ENCODE data around the gene EP300.
"Not testable (repeated sequence)": the region's sequence is repeated elsewhere in the genome, so short reads cannot be mapped to it uniquely, and the experiment has no call there.

The EP300 gene

DNA sequence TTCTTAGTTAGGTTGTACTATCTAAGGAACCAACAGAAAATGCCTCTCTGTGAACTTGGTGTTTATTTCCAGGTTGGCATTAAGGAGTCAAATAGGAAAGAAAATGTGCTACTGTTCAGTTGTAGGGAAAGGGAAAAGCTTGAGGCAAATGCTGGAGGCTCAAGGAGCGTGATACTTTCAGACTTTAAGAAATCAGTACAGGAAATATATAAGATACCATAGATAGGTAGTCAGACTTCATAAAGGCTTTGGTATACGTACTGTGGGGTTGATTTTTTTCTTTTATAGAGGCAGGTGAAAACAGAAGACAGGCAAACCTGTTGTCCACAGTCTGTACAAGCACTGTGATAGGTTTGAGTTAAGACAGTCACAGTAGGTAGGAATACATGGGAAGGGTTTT, 30.8 kb downstream of the EP300 start:
- H3K9ac ChIP-seq (ENCODE audit: low read depth, low read length), result no peak overlapping the region
- H3K36me3 ChIP-seq (ENCODE audit: control insufficient read depth, insufficient read depth, low read length), result peaks cover 22% of the 10 kb centered on the region
- no peaks in the 10 kb centered on the region for H3K4me1 ChIP-seq (ENCODE audit: control insufficient read depth, insufficient read depth, low read length)
- H3K9me3 ChIP-seq (ENCODE audit: control insufficient read depth, insufficient read depth, low read length), result no peaks in the 10 kb centered on the region
- no peak overlapping the region for H3K4me3 ChIP-seq (ENCODE audit: low read depth, low read length)
- no peaks in the 10 kb centered on the region for H3K27me3 ChIP-seq (ENCODE audit: control insufficient read depth, insufficient read depth, low read length)

DNA sequence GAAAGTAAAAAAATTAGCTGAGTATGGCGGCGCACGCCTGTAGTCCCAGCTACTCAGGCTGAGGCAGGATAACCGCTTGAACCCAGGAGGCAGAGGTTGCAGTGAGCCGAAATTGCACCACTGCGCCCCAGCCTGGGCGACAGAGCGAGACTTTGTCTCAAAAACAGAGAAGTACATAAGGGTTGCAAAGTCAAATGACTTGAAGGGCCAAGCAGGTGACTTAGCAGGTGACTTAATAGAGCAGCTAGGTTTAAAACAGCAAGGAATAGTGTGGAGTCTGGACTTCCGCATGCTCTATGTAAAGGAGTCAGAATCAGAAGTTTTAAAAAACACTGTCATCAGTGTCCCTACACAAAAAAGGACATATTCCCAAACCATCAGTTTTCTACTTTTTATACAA, 31.7 kb downstream of the EP300 start:
- Histone ChIP-seq H3K4me1 (ENCODE audit: control insufficient read depth, insufficient read depth, low read length) (no peaks in the 10 kb centered on the region), H3K9ac (ENCODE audit: low read depth, low read length) (no peak overlapping the region), H3K9me3 (ENCODE audit: control insufficient read depth, insufficient read depth, low read length) (no peaks in the 10 kb centered on the region), H3K27me3 (ENCODE audit: control insufficient read depth, insufficient read depth, low read length) (no peaks in the 10 kb centered on the region), H3K4me3 (ENCODE audit: low read depth, low read length) (no peak overlapping the region), H3K36me3 (ENCODE audit: control insufficient read depth, insufficient read depth, low read length) (peaks cover 27% of the 10 kb centered on the region)

DNA sequence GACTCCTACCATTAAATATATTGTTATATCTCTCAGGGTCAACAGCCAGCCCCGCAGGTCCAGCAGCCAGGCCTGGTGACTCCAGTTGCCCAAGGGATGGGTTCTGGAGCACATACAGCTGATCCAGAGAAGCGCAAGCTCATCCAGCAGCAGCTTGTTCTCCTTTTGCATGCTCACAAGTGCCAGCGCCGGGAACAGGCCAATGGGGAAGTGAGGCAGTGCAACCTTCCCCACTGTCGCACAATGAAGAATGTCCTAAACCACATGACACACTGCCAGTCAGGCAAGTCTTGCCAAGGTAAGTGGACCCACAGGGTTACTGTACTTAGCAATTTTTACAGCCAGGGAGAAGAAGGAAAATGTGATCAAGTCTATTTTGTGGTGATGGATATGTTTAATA, 35.1 kb downstream of the EP300 start:
- H3K27me3 ChIP-seq (ENCODE audit: control insufficient read depth, insufficient read depth, low read length), result no peaks in the 10 kb centered on the region
- no peaks in the 10 kb centered on the region for H3K9me3 ChIP-seq (ENCODE audit: control insufficient read depth, insufficient read depth, low read length)
- H3K4me3 ChIP-seq (ENCODE audit: low read depth, low read length), result no peak overlapping the region
- H3K4me1 ChIP-seq (ENCODE audit: control insufficient read depth, insufficient read depth, low read length), result no peaks in the 10 kb centered on the region
- no peak overlapping the region for H3K9ac ChIP-seq (ENCODE audit: low read depth, low read length)
- H3K36me3 ChIP-seq (ENCODE audit: control insufficient read depth, insufficient read depth, low read length), result peaks cover 57% of the 10 kb centered on the region

DNA sequence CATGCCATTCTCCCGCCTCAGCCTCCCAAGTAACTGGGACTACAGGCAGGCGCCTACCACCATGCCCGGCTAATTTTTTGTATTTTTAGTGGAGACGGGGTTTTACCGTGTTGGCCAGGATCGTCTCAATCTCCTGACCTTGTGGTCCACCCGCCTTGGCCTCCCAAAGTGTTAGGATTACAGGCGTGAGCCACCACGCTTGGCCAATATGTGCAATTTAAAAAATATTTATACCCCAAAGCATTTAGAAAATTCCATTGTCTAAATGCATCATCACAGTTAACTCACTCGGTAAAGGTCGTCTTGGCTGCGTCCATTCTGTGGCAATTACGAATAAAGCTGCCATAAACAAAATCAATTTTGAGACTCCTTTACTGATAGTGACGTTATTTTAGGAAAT, 36.2 kb downstream of the EP300 start:
- H3K4me1 ChIP-seq (ENCODE audit: control insufficient read depth, insufficient read depth, low read length), result no peaks in the 10 kb centered on the region
- no peaks in the 10 kb centered on the region for H3K9me3 ChIP-seq (ENCODE audit: control insufficient read depth, insufficient read depth, low read length)
- no peak overlapping the region for H3K9ac ChIP-seq (ENCODE audit: low read depth, low read length)
- no peak overlapping the region for H3K4me3 ChIP-seq (ENCODE audit: low read depth, low read length)
- no peaks in the 10 kb centered on the region for H3K27me3 ChIP-seq (ENCODE audit: control insufficient read depth, insufficient read depth, low read length)
- H3K36me3 ChIP-seq (ENCODE audit: control insufficient read depth, insufficient read depth, low read length), result peaks cover 59% of the 10 kb centered on the region

DNA sequence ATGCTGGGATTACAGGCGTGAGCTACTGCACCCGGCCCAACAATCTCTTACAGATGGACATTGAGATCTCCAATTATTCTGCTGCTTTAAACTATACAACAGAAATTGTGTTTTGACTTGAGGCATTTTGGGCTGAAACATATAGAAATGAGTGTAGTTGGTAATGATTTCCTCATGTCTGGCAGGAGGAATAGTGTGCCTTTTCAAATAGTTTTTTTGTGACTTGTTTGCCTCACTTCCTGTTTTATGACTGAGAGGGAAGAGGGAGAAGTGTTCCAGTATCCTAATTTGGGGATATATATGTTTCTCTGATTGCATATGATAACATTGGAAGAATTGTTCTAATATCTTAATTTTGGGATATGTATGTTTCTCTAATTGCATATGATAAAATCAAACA, 40.2 kb downstream of the EP300 start:
- no peak overlapping the region for H3K9ac ChIP-seq (ENCODE audit: low read depth, low read length)
- no peaks in the 10 kb centered on the region for H3K4me1 ChIP-seq (ENCODE audit: control insufficient read depth, insufficient read depth, low read length)
- no peaks in the 10 kb centered on the region for H3K27me3 ChIP-seq (ENCODE audit: control insufficient read depth, insufficient read depth, low read length)
- peaks cover 74% of the 10 kb centered on the region for H3K36me3 ChIP-seq (ENCODE audit: control insufficient read depth, insufficient read depth, low read length)
- H3K9me3 ChIP-seq (ENCODE audit: control insufficient read depth, insufficient read depth, low read length), result no peaks in the 10 kb centered on the region
- H3K4me3 ChIP-seq (ENCODE audit: low read depth, low read length), result no peak overlapping the region

DNA sequence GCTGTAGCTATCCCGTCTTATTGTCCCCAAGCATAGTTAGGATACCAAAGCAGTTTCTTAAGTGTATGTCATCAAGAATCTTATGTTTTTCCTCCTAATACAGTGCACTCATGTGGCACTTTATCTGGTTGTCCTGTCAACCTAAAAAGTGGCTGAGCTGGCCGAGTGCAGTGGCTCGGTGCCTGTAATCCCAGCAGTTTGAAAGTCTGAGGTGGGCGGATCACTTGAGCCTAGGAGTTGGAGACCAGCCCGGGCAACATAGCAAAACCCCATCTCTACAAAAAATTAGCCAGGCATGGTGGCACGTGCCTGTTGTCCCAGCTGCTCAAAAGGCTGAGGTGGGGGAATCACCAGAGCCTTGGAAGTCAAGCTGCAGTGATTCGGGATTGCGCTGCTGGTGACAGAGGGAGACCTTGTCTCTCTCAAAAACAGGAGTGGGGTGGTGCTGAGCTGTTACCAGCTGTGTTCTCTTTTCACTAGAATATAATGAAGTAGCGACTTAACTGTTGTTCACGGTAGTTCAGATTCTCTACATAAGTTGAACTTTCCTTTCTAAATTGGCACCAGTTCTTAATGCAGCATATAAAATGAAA, 48.1 kb downstream of the EP300 start:
- H3K4me1 ChIP-seq (ENCODE audit: control insufficient read depth, insufficient read depth, low read length), result no peaks in the 10 kb centered on the region
- H3K9me3 ChIP-seq (ENCODE audit: control insufficient read depth, insufficient read depth, low read length), result no peaks in the 10 kb centered on the region
- no peaks in the 10 kb centered on the region for H3K27me3 ChIP-seq (ENCODE audit: control insufficient read depth, insufficient read depth, low read length)
- H3K36me3 ChIP-seq (ENCODE audit: control insufficient read depth, insufficient read depth, low read length), result peaks cover 59% of the 10 kb centered on the region
- no peak overlapping the region for H3K9ac ChIP-seq (ENCODE audit: low read depth, low read length)
- no peak overlapping the region for H3K4me3 ChIP-seq (ENCODE audit: low read depth, low read length)

DNA sequence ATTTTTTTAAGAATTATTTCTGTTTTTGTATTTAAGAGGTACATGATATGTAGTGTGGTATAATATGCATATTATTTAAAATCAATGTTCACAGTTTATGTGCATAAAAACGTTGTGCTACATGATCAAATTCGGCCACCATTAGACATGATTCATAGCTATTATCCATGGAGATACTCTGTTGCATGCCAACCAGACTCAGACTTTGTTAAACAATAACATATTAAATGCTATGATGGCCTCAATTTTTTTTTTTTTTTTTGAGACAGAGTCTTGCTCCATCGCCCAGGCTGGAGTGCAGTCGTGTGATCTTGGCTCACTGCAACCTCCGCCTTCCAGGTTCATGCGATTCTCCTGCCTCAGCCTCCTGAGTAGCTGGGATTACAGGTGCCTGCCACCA, 53.5 kb downstream of the EP300 start:
- H3K27me3 ChIP-seq (ENCODE audit: control insufficient read depth, insufficient read depth, low read length); H3K4me3 ChIP-seq (ENCODE audit: low read depth, low read length); H3K4me1 ChIP-seq (ENCODE audit: control insufficient read depth, insufficient read depth, low read length); H3K9ac ChIP-seq (ENCODE audit: low read depth, low read length); H3K9me3 ChIP-seq (ENCODE audit: control insufficient read depth, insufficient read depth, low read length): not testable (repeated sequence)
- peaks cover 58% of the 10 kb centered on the region for H3K36me3 ChIP-seq (ENCODE audit: control insufficient read depth, insufficient read depth, low read length)

DNA sequence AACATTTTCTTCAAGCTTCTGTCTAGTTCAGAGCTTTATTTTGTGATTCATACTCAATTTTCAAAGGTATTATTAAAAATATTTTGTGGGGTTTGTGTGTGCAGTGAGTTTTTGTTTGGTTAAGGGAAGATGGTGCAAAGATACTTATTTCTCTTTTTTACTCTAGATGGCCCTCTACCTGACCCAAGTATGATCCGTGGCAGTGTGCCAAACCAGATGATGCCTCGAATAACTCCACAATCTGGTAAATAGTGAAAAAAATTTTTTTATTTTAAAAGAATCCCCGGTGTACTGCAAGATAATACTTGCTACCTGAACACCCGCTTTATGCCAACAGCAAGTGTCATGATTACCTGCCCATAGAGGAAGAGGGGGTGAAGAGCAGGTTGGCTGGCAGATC, 54.2 kb downstream of the EP300 start:
- Histone ChIP-seq H3K4me1 (ENCODE audit: control insufficient read depth, insufficient read depth, low read length) (no peaks in the 10 kb centered on the region), H3K36me3 (ENCODE audit: control insufficient read depth, insufficient read depth, low read length) (peaks cover 60% of the 10 kb centered on the region), H3K27me3 (ENCODE audit: control insufficient read depth, insufficient read depth, low read length) (no peaks in the 10 kb centered on the region), H3K4me3 (ENCODE audit: low read depth, low read length) (no peak overlapping the region), H3K9ac (ENCODE audit: low read depth, low read length) (no peak overlapping the region), H3K9me3 (ENCODE audit: control insufficient read depth, insufficient read depth, low read length) (no peaks in the 10 kb centered on the region)

DNA sequence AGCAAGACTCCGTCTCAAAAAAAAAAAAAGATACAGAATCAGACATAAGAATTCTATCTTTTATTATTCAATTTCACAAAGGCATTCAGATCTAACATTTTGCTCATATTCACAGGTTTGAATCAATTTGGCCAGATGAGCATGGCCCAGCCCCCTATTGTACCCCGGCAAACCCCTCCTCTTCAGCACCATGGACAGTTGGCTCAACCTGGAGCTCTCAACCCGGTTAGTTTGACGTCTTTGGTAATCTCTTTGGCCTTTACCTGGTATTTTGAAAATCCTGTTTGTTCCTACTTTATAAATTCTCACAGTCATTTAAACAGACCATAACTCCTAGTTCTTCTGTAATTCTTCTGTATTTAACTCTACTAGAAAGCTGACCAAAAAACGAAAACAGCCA, 55.3 kb downstream of the EP300 start:
- Histone ChIP-seq H3K27me3 (ENCODE audit: control insufficient read depth, insufficient read depth, low read length) (no peaks in the 10 kb centered on the region), H3K9me3 (ENCODE audit: control insufficient read depth, insufficient read depth, low read length) (no peaks in the 10 kb centered on the region), H3K9ac (ENCODE audit: low read depth, low read length) (no peak overlapping the region), H3K36me3 (ENCODE audit: control insufficient read depth, insufficient read depth, low read length) (peaks cover 61% of the 10 kb centered on the region), H3K4me1 (ENCODE audit: control insufficient read depth, insufficient read depth, low read length) (no peaks in the 10 kb centered on the region), H3K4me3 (ENCODE audit: low read depth, low read length) (no peak overlapping the region)

DNA sequence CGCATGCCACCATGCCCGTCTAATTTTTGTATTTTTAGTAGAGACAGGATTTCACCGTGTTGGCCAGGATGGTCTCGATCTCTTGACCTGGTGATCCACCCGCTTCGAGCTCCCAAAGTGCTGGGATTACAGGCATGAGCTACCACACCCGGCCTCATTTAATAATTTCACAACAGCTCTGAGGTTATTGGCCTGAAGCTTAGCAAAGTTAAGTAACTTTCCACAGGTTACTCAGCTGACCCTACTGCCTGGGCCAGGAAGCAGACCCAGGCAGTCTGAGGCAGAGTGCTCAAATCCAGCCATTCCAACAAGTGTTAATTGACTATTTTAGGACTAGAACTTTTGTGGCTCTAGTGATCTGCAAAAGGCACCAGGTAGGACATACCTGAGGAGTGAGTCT, 60.5 kb downstream of the EP300 start:
- no peak overlapping the region for H3K4me3 ChIP-seq (ENCODE audit: low read depth, low read length)
- H3K9me3 ChIP-seq (ENCODE audit: control insufficient read depth, insufficient read depth, low read length), result no peaks in the 10 kb centered on the region
- H3K36me3 ChIP-seq (ENCODE audit: control insufficient read depth, insufficient read depth, low read length), result peaks cover 68% of the 10 kb centered on the region
- H3K27me3 ChIP-seq (ENCODE audit: control insufficient read depth, insufficient read depth, low read length), result no peaks in the 10 kb centered on the region
- H3K9ac ChIP-seq (ENCODE audit: low read depth, low read length), result no peak overlapping the region
- no peaks in the 10 kb centered on the region for H3K4me1 ChIP-seq (ENCODE audit: control insufficient read depth, insufficient read depth, low read length)

DNA sequence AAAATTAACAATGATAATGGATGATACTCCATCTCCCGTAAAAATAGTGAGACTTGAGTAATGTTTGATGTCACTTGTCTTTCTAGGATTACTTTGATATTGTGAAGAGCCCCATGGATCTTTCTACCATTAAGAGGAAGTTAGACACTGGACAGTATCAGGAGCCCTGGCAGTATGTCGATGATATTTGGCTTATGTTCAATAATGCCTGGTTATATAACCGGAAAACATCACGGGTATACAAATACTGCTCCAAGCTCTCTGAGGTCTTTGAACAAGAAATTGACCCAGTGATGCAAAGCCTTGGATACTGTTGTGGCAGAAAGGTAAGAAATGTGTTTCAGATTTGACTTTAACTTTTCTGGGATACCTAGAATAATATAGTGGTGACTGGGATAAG, 64.7 kb downstream of the EP300 start:
- Histone ChIP-seq H3K27me3 (ENCODE audit: control insufficient read depth, insufficient read depth, low read length) (no peaks in the 10 kb centered on the region), H3K36me3 (ENCODE audit: control insufficient read depth, insufficient read depth, low read length) (peaks cover 58% of the 10 kb centered on the region)

DNA sequence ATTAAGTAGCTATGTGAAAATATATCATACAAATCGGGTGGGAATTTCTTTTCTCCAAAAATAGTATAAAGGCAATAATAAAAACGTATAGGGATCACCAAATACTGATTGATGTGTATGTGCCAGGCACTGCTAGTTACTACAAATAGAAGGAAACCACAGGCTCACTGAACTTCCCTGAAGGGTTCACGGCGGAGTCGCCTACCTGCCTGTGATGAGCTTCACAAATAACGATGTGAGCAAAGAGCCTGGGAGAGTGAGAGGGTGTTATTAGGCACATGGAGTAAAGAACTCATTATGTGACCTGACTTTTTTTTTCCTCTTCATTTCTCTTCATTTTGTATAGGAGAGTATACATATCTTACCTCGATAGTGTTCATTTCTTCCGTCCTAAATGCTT, 76.8 kb downstream of the EP300 start:
- Histone ChIP-seq H3K4me3 (ENCODE audit: low read depth, low read length) (no peak overlapping the region), H3K9ac (ENCODE audit: low read depth, low read length) (no peak overlapping the region), H3K36me3 (ENCODE audit: control insufficient read depth, insufficient read depth, low read length) (peaks cover 36% of the 10 kb centered on the region), H3K4me1 (ENCODE audit: control insufficient read depth, insufficient read depth, low read length) (no peaks in the 10 kb centered on the region), H3K9me3 (ENCODE audit: control insufficient read depth, insufficient read depth, low read length) (no peaks in the 10 kb centered on the region), H3K27me3 (ENCODE audit: control insufficient read depth, insufficient read depth, low read length) (no peaks in the 10 kb centered on the region)

More for the DNA sequence above, 64.7 kb downstream of the EP300 start:
- H3K9me3 ChIP-seq (ENCODE audit: control insufficient read depth, insufficient read depth, low read length), result no peaks in the 10 kb centered on the region
- no peaks in the 10 kb centered on the region for H3K4me1 ChIP-seq (ENCODE audit: control insufficient read depth, insufficient read depth, low read length)
- no peak overlapping the region for H3K4me3 ChIP-seq (ENCODE audit: low read depth, low read length)
- no peak overlapping the region for H3K9ac ChIP-seq (ENCODE audit: low read depth, low read length)
